Progenitor cell of endocrine pancreas (in vitro differentiated cells): Measurements from ENCODE around the gene CSMD2. TPM values are rescaled to one million over a fixed set of nuclear protein-coding genes. Genes with fewer than 3 reads are reported as not detected.
A peak's percentile ranks its signal among the peaks of the same experiment; 100 is the strongest.

Experiments
- DNase-seq: peaks from one replicate; pipeline ENCODE4 v3.0.0; 2021; ENCODE audit warnings: low spot score; ENCODE audit not compliant: unreplicated experiment
- H3K27ac Mint-ChIP-seq: 2 replicates; pipeline ENCODE4 v1.8.0; 2021; ENCODE audit warnings: mild to moderate bottlenecking, moderate library complexity, mixed read lengths
- H3K27me3 Mint-ChIP-seq: 2 replicates; pipeline ENCODE4 v1.8.0; 2021; ENCODE audit warnings: mixed read lengths
- H3K36me3 Mint-ChIP-seq: 2 replicates; pipeline ENCODE4 v1.8.0; 2022; ENCODE audit warnings: mixed read lengths; ENCODE audit not compliant: insufficient read depth
- H3K4me1 Mint-ChIP-seq: 2 replicates; pipeline ENCODE4 v1.8.0; 2021; ENCODE audit warnings: low read depth, mixed read lengths
- H3K4me3 Mint-ChIP-seq: 2 replicates; pipeline ENCODE4 v1.8.0; 2021; ENCODE audit warnings: low read depth, mild to moderate bottlenecking, moderate library complexity, mixed read lengths
- H3K9me3 Mint-ChIP-seq: 2 replicates; pipeline ENCODE4 v1.8.0; 2021; ENCODE audit warnings: low read depth, mixed read lengths
- total RNA-seq: library from RNA; stranded (reverse); gene quantifications from 2 replicates; pipeline ENCODE4 v1.2.1, GENCODE V29; 2021
- TF ChIP-seq, protein P1 (sequence below): fragments of 200-600 bp; sonication (generic); IDR thresholded peaks from one replicate; pipeline ENCODE4 v1.5.0; 2021; ENCODE audit warnings: antibody characterized with exemption, mild to moderate bottlenecking; ENCODE audit not compliant: unreplicated experiment

CSMD2 gene
- total RNA-seq, 1 donor from 2014 or later: 0.38 TPM

DNA sequence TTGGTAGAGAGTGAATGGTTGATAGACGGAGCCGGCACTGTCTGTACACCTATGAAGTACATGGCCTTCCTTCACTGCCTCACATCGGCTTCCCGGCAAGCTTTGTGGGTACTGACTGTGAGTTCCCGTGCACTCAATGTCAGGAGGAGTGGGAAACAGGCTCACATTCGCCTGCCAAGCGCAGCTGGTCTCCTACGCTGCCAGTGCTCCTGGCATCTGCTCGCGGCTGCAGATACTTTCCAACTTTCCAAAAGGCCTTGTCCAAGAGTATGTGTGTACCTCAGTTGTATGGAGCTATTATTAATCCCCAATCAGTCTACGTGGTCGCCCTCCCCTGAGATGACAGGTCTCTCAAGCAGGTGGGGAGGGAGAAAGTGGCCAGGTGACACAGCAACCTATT, 511.8 kb downstream of the CSMD2 start:
- H3K4me3 Mint-ChIP-seq: no peak overlapping the region
- no peaks in the 10 kb centered on the region for H3K4me1 Mint-ChIP-seq
- TF ChIP-seq, protein P1, sequence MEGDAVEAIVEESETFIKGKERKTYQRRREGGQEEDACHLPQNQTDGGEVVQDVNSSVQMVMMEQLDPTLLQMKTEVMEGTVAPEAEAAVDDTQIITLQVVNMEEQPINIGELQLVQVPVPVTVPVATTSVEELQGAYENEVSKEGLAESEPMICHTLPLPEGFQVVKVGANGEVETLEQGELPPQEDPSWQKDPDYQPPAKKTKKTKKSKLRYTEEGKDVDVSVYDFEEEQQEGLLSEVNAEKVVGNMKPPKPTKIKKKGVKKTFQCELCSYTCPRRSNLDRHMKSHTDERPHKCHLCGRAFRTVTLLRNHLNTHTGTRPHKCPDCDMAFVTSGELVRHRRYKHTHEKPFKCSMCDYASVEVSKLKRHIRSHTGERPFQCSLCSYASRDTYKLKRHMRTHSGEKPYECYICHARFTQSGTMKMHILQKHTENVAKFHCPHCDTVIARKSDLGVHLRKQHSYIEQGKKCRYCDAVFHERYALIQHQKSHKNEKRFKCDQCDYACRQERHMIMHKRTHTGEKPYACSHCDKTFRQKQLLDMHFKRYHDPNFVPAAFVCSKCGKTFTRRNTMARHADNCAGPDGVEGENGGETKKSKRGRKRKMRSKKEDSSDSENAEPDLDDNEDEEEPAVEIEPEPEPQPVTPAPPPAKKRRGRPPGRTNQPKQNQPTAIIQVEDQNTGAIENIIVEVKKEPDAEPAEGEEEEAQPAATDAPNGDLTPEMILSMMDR: no peak
- DNase-seq: no peak
- H3K27me3 Mint-ChIP-seq: peaks cover 5% of the 10 kb centered on the region
- no peaks in the 10 kb centered on the region for H3K9me3 Mint-ChIP-seq
- no peaks in the 10 kb centered on the region for H3K36me3 Mint-ChIP-seq
- no peak overlapping the region for H3K27ac Mint-ChIP-seq

DNA sequence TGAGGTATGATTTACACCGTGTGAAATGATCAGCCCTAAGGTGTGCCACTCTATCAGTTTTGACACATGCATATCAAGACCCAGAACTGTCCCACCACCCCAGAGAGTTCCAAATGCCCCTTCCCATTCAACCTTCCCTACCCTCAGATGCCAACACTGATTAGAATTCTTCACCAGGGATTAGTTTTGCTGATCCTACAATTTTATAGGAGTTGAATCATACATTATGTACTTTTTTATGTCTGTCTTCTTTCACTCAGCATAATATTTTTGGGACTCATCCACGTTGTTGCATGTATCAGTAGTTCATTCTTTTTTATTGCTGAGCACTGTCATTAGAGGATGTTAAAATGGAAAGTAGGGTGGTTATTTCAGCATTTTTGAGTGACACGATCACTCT, 514.3 kb downstream of the CSMD2 start:
- Mint-ChIP-seq H3K4me1 (no peaks in the 10 kb centered on the region), H3K4me3 (no peak overlapping the region), H3K9me3 (peaks cover 2% of the 10 kb centered on the region), H3K27me3 (peaks cover 5% of the 10 kb centered on the region), H3K27ac (no peak overlapping the region), H3K36me3 (no peaks in the 10 kb centered on the region)
- TF ChIP-seq, protein P1: no peak
- no peak for DNase-seq

DNA sequence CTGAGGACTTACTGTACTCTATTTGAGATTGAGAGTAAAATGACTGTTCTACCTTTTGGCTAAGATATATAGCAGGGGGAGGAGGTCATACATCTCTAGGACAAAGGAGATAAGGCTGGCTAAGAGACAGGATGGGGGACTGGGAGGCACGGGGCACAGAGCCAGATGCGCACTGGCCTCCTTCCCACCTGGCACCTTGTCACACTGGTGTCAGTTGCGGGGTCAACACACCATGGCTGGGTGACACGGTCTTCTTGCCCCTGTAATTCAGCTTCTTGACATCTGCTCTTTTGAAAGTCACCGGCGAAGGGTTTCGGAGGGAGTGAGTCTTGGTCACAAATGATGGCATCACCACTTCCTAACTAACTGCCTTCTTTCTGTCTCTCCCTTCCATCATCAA, 515.3 kb downstream of the CSMD2 start:
- Mint-ChIP-seq H3K9me3 (peaks cover 2% of the 10 kb centered on the region), H3K4me3 (no peak overlapping the region), H3K27ac (no peak overlapping the region), H3K36me3 (no peaks in the 10 kb centered on the region), H3K4me1 (no peaks in the 10 kb centered on the region), H3K27me3 (peaks cover 5% of the 10 kb centered on the region)
- TF ChIP-seq, protein P1: no peak
- no peak for DNase-seq

DNA sequence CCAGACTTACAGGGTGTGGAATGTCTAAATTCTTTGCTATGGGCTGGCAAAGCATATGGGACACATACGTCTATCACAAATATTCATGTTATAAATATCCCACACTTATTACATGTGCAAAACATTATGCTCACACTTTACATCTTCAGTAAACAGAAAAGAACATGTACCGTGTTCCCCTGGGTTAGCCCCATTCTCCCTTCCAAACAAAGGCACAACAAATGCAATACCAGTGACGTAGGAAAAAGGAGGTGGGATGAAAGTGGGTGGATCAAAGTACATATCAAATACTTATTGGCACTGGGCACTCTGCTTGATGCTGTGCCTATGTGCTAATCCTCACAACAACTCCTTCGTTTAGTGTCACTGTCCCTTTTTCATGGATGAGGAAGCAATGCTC, 521.8 kb downstream of the CSMD2 start:
- no peaks in the 10 kb centered on the region for H3K36me3 Mint-ChIP-seq
- H3K27ac Mint-ChIP-seq: no peak overlapping the region

DNA sequence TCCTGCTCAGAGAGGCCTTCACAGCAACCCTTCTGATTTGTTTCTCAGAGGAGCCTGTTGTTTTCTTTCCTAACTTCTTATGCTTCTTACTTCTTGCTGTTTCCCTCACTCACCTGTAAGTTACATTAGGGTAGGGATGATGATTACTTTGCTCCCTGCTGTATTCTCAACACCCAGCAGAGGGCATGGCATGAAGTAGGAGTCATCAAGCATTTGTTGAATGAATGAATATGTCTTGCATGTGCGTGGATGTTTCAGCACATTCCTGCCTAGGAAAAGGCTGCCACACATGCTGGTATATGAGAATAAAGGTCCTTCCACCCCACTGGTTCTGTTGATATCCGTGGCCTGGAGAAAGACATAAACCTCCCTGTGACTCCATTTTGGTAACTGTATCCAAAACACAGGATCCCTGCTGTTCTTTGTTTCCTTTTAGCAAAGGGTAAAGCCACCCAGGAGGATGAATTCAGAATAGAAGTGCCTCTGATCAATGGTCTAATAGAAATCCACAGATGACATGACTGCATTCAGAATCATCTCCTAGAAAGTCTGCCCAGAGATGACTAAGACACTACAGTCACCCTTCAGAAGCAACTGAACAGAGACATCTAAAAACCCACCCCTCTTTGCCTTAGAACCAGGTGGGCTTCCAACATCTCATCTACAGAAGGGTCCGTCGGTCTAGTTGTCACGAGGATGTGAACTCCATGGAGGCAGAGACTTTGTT, 523.8 kb downstream of the CSMD2 start:
- Mint-ChIP-seq H3K4me1 (no peaks in the 10 kb centered on the region), H3K36me3 (no peaks in the 10 kb centered on the region), H3K9me3 (no peaks in the 10 kb centered on the region), H3K27me3 (peaks cover 17% of the 10 kb centered on the region), H3K27ac (no peak overlapping the region), H3K4me3 (no peak overlapping the region)
- TF ChIP-seq, protein P1: peak; percentile 60
- DNase-seq: no peak

More for the DNA sequence above, 521.8 kb downstream of the CSMD2 start:
- TF ChIP-seq, protein P1: no peak
- Mint-ChIP-seq H3K4me1 (no peaks in the 10 kb centered on the region), H3K27me3 (peaks cover 16% of the 10 kb centered on the region), H3K4me3 (no peak overlapping the region), H3K9me3 (peaks cover 2% of the 10 kb centered on the region)
- DNase-seq: no peak
